Epidermal melanocyte (primary cell): ENCODE measurements around the gene SHISA3.

Source experiments
- DNase-seq: peaks from one replicate; pipeline ENCODE4 v3.0.0; 2011; ENCODE audit warnings: low spot score; ENCODE audit not compliant: insufficient read length

SHISA3 gene

GRCh38 chr4:42391355-42391664, 6.0 kb upstream of the SHISA3 start:
- DNase-seq = no peak

DNA sequence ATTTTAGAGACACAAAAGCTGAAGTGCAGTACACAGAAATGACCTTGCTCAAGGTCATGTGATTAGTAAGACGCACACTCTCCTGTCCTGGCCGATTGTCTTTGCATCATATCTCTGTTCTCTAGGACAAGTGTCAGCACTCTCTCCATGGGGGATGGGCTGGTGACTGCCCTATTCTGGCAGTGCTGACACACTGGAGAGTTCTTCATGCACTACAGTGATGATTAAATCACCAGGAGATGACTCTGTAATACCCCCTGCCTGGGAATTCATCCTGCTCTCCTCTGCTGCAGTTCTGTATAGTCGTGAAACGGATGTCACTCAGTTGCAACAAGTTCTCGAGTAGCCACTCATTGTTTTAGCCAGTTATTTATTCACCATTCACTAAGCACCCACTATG, 5.3 kb upstream of the SHISA3 start:
- DNase-seq = no peak

DNA sequence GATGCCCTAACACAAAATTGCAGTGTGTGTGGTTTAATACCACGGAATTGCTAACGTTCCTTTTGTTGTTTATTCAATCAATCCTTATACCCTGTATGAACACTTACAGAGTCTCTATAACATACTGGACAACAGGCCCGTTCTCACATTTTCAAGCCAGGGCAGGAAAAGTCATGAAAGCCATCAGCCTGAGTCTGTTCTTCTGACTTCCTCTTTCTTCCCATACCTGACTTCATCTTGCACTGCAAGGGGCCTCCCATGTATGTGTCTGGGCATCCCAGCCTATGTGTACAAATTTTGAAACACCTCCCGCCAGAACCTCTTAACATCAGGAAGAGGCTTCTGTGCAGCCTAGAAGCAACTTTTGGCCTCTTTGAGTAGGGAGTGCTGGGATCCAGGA, 4.9 kb upstream of the SHISA3 start:
- no peak for DNase-seq

DNA sequence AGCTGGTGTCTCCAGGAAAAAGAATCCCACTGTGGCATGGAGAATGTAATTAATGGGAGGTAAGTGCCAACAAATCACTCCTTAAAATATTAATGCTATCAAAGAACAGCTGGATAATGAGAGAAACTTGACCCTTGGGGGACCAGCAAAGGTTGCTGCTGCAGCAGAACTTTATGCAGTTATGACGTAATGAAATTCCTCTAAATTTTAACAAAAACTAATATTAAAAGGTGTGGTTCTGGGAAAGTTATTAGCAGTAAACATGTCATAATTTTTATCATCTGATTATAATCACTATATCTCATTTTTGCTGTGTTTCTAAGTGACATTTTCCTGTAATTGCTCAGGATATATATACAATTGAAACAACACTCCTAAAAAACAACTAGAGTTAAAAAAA, 1.7 kb upstream of the SHISA3 start:
- no peak for DNase-seq

GRCh38 chr4:42396361-42396751, 932 bp upstream of the SHISA3 start:
- DNase-seq = no peak

- DNase-seq = no peak
Measured at GRCh38 chr4:42397635-42398170, 415 bp downstream of the SHISA3 start.

- no peak for DNase-seq
Measured at GRCh38 chr4:42398171-42398870, 1.0 kb downstream of the SHISA3 start.

- DNase-seq = no peak
Measured at GRCh38 chr4:42398871-42399331, 1.6 kb downstream of the SHISA3 start.

GRCh38 chr4:42399393-42399792, 2.1 kb downstream of the SHISA3 start:
- DNase-seq = no peak

GRCh38 chr4:42401171-42401570, 3.9 kb downstream of the SHISA3 start:
- DNase-seq = no peak

- DNase-seq = no peak
Measured at GRCh38 chr4:42404001-42404400, 6.7 kb downstream of the SHISA3 start.

GRCh38 chr4:42410446-42410845, 13.2 kb downstream of the SHISA3 start:
- no peak for DNase-seq

DNA sequence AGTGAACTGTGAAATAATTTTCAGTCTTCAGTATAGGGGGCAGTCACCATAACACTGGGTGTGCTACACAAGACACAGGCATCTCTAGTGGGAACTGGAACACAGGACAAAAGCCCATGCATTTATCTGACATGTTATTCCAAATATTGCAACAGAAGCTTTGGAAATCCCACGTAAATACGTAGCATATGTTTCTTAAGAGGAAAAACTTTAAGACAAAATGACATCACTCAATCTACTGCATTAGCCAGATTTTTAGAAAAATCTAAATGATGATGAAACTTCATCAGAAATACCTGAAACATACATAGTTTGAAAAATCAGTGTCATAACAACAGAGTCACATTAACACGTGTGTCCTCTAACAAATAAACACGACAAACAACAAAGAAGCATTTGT, 14.5 kb downstream of the SHISA3 start:
- no peak for DNase-seq

DNA sequence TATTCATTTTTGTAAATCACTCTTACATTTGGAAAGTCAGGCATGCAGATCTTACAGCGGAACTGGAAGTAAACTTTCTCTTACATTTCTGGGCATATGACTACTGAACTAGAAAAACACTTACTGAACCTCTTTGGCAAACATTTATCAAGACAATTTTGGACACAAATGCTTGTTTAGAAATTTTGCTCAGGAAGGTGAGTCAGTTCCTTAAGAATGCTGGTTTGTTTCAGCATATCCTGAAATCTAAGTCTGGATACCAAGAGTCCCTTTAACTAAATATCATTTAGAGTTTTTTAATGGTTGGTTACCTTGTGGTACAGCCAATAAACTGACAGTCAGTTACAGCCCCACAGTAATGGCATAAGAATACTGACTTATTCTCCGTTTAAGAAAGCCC, 15.0 kb downstream of the SHISA3 start:
- DNase-seq = no peak

DNA sequence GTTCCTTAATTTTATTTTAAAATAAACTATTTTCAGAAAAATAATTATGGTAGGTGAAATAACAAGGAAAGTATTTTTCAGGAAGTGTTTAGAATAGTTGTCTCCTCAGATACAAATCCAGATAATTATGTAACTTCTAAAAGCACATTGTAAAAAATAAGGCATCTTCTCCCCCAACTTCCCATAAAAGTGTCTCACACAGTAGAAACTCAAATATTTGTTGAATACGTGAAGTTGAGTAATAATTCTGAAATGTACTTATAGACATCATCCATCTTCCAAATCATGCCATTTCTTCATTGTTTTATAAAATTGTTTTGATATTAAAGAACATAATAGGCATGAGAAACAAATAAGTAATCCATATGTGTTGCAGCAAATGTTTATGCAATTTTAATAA, 18.0 kb downstream of the SHISA3 start:
- no peak for DNase-seq

DNA sequence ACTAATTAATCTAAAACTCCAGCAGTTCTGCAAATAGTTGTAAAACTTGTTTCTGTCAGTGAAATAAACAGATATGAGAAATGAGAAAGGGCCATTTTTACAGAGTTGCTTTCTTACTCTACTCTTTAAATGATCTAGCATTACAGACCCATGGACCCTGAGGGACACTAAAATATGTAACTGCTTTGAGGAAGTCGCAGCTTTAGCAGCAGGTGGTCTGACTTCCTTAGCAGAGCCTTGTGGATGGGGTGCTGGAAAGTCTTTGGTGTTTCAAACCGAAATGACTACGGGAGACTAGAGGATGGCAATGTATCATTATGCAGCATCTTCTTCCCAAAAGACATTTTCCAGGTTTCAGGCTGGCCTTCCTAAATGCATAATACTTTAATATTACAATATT, 18.7 kb downstream of the SHISA3 start:
- DNase-seq = no peak

DNA sequence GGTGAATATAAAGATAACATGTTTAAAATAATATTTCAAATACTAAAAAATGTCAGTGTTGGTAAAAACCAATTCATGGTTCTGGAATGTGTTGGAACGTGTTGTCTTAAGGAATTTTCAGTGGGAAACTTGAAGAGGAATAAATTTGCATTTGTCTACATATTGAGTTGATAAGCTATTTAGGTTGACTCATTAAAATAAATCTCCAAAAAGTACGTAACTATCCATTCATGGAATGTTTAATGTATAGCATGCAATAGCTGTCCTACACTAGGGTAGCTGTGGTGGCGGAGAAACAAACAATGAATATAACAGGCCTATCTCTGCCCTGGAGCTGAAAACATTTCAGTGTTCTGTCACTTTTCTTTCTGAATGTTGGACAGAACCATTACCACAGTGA, 20.3 kb downstream of the SHISA3 start:
- DNase-seq = no peak

- DNase-seq = no peak
Measured at GRCh38 chr4:42420140-42420539, 22.9 kb downstream of the SHISA3 start.

DNA sequence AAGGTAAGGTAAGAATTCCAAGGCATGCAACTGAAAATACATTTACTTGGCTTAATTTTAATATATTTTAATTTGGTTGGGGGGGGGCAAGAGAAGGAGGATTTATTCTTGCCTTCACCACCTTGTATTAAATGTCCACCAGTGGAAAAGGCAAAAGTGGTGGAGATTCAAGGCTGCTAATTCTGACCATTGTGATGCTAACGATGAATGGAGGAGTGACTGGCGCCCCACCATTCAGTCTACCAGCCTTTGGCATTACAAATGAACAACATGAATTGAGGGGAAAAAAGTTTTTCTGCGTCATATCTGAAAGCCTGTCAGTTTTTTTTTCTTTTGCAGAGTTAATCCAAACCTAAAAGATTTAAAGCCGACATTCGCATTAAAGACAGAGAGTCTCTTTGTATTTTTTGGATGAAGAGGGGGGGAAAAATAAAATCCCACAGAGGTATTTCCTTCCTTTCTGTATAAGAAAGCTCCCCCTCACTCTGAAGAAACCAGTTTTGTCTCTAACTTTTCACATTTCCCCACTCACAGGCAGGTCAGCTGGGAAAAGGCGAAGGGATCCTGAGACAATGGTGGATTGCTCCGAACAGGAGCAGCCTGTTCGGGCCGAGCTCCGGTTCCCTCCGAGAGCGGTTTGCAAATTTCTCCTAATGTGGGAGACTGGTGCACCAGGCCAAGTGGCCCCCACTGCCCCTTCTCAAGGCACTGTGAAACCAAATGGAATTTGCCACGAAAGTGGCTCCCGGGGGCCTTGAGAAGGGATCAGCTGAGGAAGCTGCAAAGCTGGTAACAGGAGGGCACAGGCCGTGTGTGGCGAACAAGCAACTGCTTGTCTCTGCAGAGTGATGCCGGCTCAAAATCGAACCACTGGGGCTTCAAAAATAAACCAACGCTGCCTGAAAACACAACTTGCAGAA, 28.1 kb downstream of the SHISA3 start:
- no peak for DNase-seq

DNA sequence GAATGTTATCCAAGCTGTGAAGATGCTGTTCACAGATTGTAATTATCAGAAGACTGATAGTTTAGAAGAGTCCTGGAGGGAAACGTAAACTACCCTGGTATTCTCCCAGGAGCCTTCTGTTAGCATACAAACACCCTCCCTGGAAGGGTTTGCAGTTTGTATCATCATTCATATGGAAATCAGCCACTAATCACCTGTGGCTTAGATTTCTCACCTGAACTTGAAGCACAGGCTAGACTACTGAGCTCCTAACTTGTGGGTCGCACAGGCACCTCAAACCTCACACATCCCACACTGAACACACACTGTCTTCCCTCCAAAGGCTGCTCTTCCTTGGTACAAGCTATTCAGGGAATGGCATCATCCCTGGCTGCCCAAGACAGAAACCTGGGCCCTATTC, 30.7 kb downstream of the SHISA3 start:
- no peak for DNase-seq

DNA sequence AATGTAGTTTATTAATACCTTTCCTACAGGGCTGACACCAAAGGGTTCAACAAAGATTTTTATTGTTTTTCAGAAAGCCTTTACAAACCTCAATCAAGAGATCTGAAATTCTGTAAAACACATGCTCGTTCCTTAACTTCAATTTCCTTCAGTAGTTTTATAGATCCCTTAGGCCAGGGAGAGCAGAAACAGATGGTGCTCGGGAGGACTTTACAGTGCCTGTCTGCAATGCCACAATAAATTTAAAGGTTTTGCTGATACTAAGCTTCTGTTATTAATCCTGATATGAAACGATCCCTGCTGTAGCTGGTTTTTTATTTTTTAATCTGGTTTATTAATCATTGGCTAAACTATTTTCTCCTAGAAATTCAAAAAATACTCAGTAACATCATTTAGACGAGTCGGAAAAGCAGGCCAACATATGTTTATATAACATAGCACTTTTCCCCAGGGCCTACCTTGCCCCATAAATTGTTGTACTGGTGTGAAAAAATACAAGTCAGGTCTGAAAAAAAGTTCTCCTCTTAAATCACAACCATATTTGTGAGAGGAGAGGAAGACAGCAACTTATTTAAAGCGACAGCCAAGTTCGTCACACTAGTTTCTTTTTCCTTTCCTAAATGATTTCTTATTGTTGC, 39.8 kb downstream of the SHISA3 start:
- DNase-seq = no peak

DNA sequence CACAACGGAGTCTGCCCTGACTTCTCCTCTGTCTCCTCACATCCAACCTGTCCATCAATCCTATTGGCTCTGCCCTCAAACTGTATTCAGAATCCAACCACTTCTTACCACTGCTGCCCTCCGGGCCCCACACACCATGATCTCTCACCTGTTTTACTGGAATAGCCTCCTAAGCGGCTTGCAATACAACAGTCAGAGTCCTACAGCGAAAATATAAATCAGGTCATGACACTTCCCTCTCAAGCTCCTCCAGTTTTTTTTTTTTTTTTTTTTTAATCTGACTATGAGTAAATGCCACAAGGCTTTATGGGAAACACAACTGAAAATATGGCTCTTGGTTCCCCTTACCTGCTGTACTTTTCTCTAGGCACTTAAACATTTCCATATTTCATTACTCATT, 42.8 kb downstream of the SHISA3 start:
- DNase-seq = no peak
